Mammary epithelial cell (primary cell): ENCODE measurements around the gene DGCR2.

Experiments
- CTCF ChIP-seq, 2 donors: IDR thresholded peaks in 1 of 2; conservative IDR thresholded peaks in 1 of 2; 2 replicates each; pipeline ENCODE4 v1.5.1; 2011 to 2012; ENCODE audit warnings: inconsistent platforms in 2 of 2, low read length in 2 of 2, mild to moderate bottlenecking in 2 of 2, control low read depth in 1 of 2, low read depth in 1 of 2; ENCODE audit not compliant: insufficient read depth in 1 of 2; ENCODE audit errors: extremely low read depth in 1 of 2
- EZH2 ChIP-seq: IDR thresholded peaks from 2 replicates; pipeline ENCODE4 v1.6.1; 2012; ENCODE audit warnings: low read length, inconsistent platforms, borderline replicate concordance

GRCh38 chr22:19063581-19064353, 58.4 kb downstream of the DGCR2 start:
- TF ChIP-seq CTCF (conservative IDR thresholded peaks at IDR 0.05 in 1 of 2, IDR thresholded peaks at IDR 0.05 in 1 of 2; ENCODE audit: extremely low read depth in 1 of 2, insufficient read depth in 1 of 2, low read depth in 1 of 2, low read length in 2 of 2) (no peak), EZH2 (no peak)
